GM12878 (cell line): ENCODE results near the gene LRRC27. TPM values are rescaled to one million over a fixed set of nuclear protein-coding genes. Genes with fewer than 3 reads are reported as not detected.

ENCODE experiments used
- HDAC6 ChIP-seq: fragments of 200-600 bp; sonication (generic); IDR thresholded peaks from one replicate; pipeline ENCODE4 v1.8.0; 2017; ENCODE audit warnings: antibody characterized with exemption; ENCODE audit not compliant: unreplicated experiment
- HDGF ChIP-seq: fragments of 450-650 bp; IDR thresholded peaks from 2 replicates; pipeline ENCODE4 v1.6.1; 2016; ENCODE audit warnings: antibody characterized with exemption
- JUNB ChIP-seq: IDR thresholded peaks from 2 replicates; pipeline ENCODE4 v1.6.1; 2016; ENCODE audit warnings: antibody characterized with exemption, mild to moderate bottlenecking
- NFXL1 ChIP-seq: fragments of 450-650 bp; IDR thresholded peaks from 2 replicates; pipeline ENCODE4 v1.6.1; 2017; ENCODE audit warnings: antibody characterized with exemption, mild to moderate bottlenecking, borderline replicate concordance
- YBX1 ChIP-seq: fragments of 450-650 bp; IDR thresholded peaks from 2 replicates; pipeline ENCODE4 v1.6.1; 2016; ENCODE audit warnings: antibody characterized with exemption
- ZBTB11 ChIP-seq: fragments of 450-650 bp; formaldehyde crosslinking; IDR thresholded peaks from 2 replicates; pipeline ENCODE4 v1.5.0; 2022; ENCODE audit warnings: mild to moderate bottlenecking, missing genetic modification characterization
- ZNF592 ChIP-seq: fragments of 450-650 bp; IDR thresholded peaks from 2 replicates; pipeline ENCODE4 v1.6.1; 2017; ENCODE audit warnings: mild to moderate bottlenecking, moderate library complexity
- polyA plus RNA-seq, 11 experiments: library from polyadenylated mRNA; depleted of rRNA in 4 of 11; unstranded in 6 of 11; stranded (reverse) in 5 of 11; fragments of >200 nt; fragmentation: Nextera tagmentation in 4 of 11; fragmentation: Illumina TruSeq in 1 of 11; extraction: Ambion mirVana in 4 of 11; extraction: Trizol in 1 of 11; gene quantifications; 1 replicate in 1 of 11; 2 replicates in 10 of 11; pipeline versions ENCODE4 v1.2.1 to v1.2.3, GENCODE V29; 2011 to 2016; ENCODE audit warnings: inconsistent platforms in 2 of 11, missing spikeins in 2 of 11, low read depth in 1 of 11
- total RNA-seq, 4 experiments: library from RNA; depleted of rRNA in 3 of 4; stranded (reverse); fragments of >200 nt in 3 of 4; fragmentation: Illumina TruSeq in 1 of 4; extraction: Trizol in 1 of 4; gene quantifications; 2 replicates each; pipeline versions ENCODE4 v1.2.1 to v1.2.3, GENCODE V29; 2013 to 2021

The LRRC27 gene
- total and polyA plus RNA-seq, 10 of the 15 experiments (the other 5 are each of a cell fraction or from before 2014, with no cell fraction given), result 0.48 to 6.9 (median 4.7) TPM

GRCh38 chr10:132382231-132382922, 50.4 kb downstream of the LRRC27 start (continued):
- no peak for TF ChIP-seq ZNF592
- TF ChIP-seq ZBTB11, result no peak
- no peak for TF ChIP-seq JUNB
- TF ChIP-seq YBX1, result no peak
- no peak for TF ChIP-seq HDAC6
- TF ChIP-seq NFXL1, result no peak
- no peak for TF ChIP-seq HDGF
